SK-N-MC (cell line): Measurements from ENCODE around the gene ADARB2.

Experiments used
- EZH2 ChIP-seq: fragments of 200-600 bp; sonication (generic); IDR thresholded peaks from one replicate; pipeline ENCODE4 v1.6.1; 2017; ENCODE audit warnings: antibody characterized with exemption
- POLR2AphosphoS5 ChIP-seq: IDR thresholded peaks from 2 replicates; pipeline ENCODE4 v1.6.1; 2012; ENCODE audit warnings: mild to moderate bottlenecking, low read depth, low read length, borderline replicate concordance

- TF ChIP-seq POLR2AphosphoS5 = no peak
- TF ChIP-seq EZH2 = no peak
Measured at GRCh38 chr10:1567152-1567551, 170.2 kb downstream of the ADARB2 start.
